Measurements from ENCODE around the gene ETF1. TPM values are rescaled to one million over a fixed set of nuclear protein-coding genes. Genes with fewer than 3 reads are reported as not detected.

ETF1 gene
- total RNA-seq, 1 donor, result 112 TPM

DNA sequence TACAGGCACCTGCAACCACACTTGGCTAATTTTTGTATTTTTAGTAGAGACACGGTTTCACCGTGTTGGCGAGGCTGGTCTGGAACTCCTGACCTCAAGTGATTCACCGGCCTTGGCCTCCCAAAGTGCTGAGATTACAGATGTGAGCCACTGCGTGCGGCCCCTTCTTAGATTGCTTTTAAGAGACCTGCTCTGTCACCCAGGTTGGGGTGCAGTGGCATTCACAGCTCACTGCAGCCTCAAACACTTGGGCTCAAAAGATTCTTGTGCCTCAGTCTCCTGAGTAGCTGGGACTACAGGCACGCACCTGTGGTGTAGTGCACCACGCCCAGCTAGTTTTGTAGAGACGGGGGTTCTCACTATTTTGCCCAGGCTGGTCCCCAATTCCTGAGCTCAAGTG is 21.2 kb upstream of the ETF1 start:
- TF ChIP-seq, protein P1, sequence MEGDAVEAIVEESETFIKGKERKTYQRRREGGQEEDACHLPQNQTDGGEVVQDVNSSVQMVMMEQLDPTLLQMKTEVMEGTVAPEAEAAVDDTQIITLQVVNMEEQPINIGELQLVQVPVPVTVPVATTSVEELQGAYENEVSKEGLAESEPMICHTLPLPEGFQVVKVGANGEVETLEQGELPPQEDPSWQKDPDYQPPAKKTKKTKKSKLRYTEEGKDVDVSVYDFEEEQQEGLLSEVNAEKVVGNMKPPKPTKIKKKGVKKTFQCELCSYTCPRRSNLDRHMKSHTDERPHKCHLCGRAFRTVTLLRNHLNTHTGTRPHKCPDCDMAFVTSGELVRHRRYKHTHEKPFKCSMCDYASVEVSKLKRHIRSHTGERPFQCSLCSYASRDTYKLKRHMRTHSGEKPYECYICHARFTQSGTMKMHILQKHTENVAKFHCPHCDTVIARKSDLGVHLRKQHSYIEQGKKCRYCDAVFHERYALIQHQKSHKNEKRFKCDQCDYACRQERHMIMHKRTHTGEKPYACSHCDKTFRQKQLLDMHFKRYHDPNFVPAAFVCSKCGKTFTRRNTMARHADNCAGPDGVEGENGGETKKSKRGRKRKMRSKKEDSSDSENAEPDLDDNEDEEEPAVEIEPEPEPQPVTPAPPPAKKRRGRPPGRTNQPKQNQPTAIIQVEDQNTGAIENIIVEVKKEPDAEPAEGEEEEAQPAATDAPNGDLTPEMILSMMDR (IDR thresholded peaks at IDR 0.05; ENCODE audit: insufficient read depth, low read length), result no peak

GRCh38 chr5:138563340-138564118 is 20.5 kb upstream of the ETF1 start:
- DNase-seq (ENCODE audit: low read depth), result no peak
- no peak overlapping the region for H3K4me3 ChIP-seq (ENCODE audit: low read depth, low read length)
- TF ChIP-seq, protein P1 (IDR thresholded peaks at IDR 0.05; ENCODE audit: insufficient read depth, low read length), result no peak

More for the DNA sequence above, 21.2 kb upstream of the ETF1 start:
- no peak overlapping the region for H3K4me3 ChIP-seq (ENCODE audit: low read depth, low read length)
- no peak for DNase-seq (ENCODE audit: low read depth)

DNA sequence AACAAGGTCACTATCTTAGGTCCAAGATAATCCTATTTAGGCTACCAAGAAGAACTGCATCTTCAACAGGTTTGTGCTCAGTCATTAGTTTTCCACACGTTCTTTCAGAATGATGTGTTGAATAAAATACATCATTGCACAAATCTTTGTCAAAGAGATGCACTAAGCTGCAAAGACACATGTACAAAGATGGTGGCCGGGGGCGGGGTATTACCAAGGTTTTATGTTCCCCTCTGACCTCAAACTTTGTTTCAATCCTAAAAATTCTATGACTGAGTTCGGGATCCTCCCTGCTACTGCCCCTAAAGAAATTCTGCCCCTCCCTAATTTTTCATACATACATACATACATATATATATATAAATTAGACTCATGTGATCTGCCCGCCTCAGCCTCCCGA is 17.9 kb upstream of the ETF1 start:
- no peak overlapping the region for H3K4me3 ChIP-seq (ENCODE audit: low read depth, low read length)

DNA sequence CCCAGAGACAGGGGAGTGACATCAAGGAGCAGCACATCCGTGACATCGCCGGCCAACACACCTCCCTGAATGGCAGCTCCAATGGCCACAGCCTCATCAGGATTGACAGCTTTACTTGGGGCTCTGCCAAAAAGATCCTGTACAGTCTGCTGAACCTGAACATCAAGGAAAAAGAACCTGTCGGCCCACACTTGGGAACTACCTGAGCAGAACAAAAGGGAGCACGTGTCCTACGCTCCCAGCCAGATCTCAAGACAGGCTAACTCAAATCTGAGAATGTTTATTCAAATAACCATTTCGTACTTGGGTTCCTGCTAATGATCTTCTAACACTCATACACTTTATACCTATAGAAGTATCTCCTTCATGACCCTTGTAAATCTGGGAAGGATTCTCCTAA is 16.9 kb upstream of the ETF1 start:
- TF ChIP-seq, protein P1 (IDR thresholded peaks at IDR 0.05; ENCODE audit: insufficient read depth, low read length), result no peak
- DNase-seq (ENCODE audit: low read depth), result no peak
- no peak overlapping the region for H3K4me3 ChIP-seq (ENCODE audit: low read depth, low read length)

More for the DNA sequence above, 17.9 kb upstream of the ETF1 start:
- TF ChIP-seq, protein P1 (IDR thresholded peaks at IDR 0.05; ENCODE audit: insufficient read depth, low read length), result no peak
- DNase-seq (ENCODE audit: low read depth), result no peak

- DNase-seq (ENCODE audit: low read depth), result no peak
- TF ChIP-seq, protein P1 (IDR thresholded peaks at IDR 0.05; ENCODE audit: insufficient read depth, low read length), result no peak
Observed at GRCh38 chr5:138557677-138558076, 14.6 kb upstream of the ETF1 start.

DNA sequence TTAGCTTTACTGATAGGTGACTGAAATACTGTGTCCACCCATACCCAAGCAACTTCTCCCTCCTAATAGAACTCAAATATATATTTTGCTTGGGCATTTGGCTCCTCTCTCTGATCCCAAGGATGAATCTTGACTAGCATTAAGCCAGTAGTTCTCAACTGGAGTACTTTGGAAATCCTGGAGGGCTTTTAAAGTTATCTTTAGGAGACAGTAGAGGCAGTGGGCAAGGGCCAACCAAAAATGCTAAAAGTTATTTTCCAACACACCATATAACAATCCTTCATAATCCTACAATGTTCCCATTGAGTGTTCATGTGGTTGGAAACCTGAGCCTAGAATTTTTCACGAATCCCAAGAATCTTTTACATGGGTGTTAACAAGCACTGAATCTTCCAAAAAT is 11.1 kb upstream of the ETF1 start:
- no peak overlapping the region for H3K4me3 ChIP-seq (ENCODE audit: low read depth, low read length)
- TF ChIP-seq, protein P1 (IDR thresholded peaks at IDR 0.05; ENCODE audit: insufficient read depth, low read length), result no peak
- DNase-seq (ENCODE audit: low read depth), result no peak

More at GRCh38 chr5:138557677-138558076, 14.6 kb upstream of the ETF1 start:
- H3K4me3 ChIP-seq (ENCODE audit: low read depth, low read length), result no peak overlapping the region
